Measurements from ENCODE around the gene LMNA.

Gene LMNA

DNA sequence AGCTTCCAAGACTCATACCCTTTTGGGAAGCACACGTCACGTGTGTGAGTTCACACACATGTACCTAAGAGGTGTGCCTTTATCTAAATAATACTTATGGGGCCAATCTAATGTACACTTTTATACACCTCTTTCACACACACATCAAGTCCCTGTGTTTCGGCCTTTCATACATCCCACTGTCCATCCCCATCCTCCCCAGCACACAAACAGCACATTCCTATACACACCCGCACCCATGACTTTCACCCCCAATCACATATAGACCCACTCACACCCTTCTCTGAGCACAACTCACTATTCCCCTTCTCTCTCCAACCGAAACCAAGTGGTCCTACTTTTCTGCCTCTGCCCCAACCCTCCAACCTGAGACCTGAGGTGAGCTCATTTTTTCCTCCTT is 35.8 kb upstream of the LMNA start:
- H3K9me3 Mint-ChIP-seq, result no peaks in the 10 kb centered on the region
- DNase-seq (no peak), ATAC-seq (no peak)
- no peak overlapping the region for H3K27ac Mint-ChIP-seq
- H3K4me1 Mint-ChIP-seq, result peaks cover 8% of the 10 kb centered on the region
- H3K27me3 Mint-ChIP-seq, result peaks cover 28% of the 10 kb centered on the region
- H3K4me3 Mint-ChIP-seq, result no peak overlapping the region

GRCh38 chr1:156079762-156080161 is 34.7 kb upstream of the LMNA start:
- ATAC-seq (no peak), DNase-seq (no peak)
- Mint-ChIP-seq H3K27me3 (peaks cover 38% of the 10 kb centered on the region), H3K9me3 (no peaks in the 10 kb centered on the region), H3K4me1 (peaks cover 8% of the 10 kb centered on the region), H3K4me3 (no peak overlapping the region), H3K27ac (no peak overlapping the region)

GRCh38 chr1:156080241-156080862 is 34.2 kb upstream of the LMNA start:
- H3K4me3 Mint-ChIP-seq, result no peak overlapping the region
- peaks cover 8% of the 10 kb centered on the region for H3K4me1 Mint-ChIP-seq
- H3K27ac Mint-ChIP-seq, result no peak overlapping the region
- no peak for ATAC-seq
- no peaks in the 10 kb centered on the region for H3K9me3 Mint-ChIP-seq
- H3K27me3 Mint-ChIP-seq, result peaks cover 44% of the 10 kb centered on the region
- DNase-seq, result no peak

DNA sequence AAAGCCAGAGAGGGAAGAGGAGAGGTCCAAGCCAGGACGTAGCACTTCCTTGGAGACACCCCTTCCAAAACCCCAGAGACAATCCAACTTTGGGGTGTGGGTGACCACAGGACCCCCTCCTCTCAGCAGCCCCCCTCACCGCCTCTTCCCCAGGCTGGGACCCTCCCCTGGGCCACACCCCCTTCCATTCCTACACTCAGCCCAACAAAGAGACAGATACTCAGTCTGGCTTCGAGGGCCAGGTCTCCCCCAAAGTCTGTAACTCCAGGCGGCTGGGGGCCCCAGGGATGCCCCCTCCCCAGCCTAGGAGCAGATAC is 33.7 kb upstream of the LMNA start:
- H3K4me1 Mint-ChIP-seq, result peaks cover 8% of the 10 kb centered on the region
- ATAC-seq (no peak), DNase-seq (no peak)
- H3K27ac Mint-ChIP-seq, result no peak overlapping the region
- H3K27me3 Mint-ChIP-seq, result peaks cover 49% of the 10 kb centered on the region
- no peaks in the 10 kb centered on the region for H3K9me3 Mint-ChIP-seq
- H3K4me3 Mint-ChIP-seq, result peak overlapping the region; percentile 60 to 64

DNA sequence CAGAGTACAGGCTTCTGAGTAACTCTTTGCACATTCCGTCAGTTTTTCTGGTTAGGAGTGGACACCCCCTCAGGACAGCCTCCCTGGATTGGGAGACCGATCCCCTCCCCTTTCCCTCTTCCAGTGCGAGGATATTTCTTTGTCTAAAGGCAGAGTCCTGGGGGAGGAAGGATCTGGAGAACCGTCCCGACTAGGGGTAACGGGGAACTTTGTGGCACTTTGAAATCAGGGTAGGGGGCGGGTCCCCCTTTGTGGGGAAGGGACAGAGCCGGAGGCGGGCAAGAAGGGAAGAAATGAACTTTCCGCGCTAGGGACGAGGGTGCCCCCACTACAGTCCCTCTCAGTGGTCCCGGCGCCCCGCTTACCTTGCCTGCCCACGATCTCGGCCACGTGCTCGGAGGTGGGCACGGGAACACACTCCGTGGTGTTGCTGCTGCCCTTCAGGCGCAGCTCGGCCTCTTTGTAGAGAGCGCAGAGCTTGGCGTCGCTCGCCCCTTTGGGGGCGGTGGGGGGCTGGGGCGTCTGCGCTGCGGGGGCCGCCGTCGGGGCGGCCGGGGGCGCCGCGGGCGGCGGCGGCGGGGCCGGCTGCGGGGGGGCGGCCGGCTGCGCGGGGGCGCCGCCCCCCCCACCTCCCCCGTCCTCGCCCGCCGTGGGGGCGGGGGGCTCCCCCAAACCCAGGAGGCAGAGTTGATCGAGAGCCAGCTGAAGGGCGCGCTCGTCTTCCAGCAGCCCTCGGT is 33.2 kb upstream of the LMNA start:
- Mint-ChIP-seq H3K9me3 (no peaks in the 10 kb centered on the region), H3K27me3 (peaks cover 54% of the 10 kb centered on the region), H3K4me1 (peaks cover 8% of the 10 kb centered on the region), H3K4me3 (peak overlapping the region; percentile 88), H3K27ac (peak overlapping the region in 1 of 2 donors; percentile 64)
- ATAC-seq, result peak; percentile 6
- DNase-seq, result no peak

- H3K27me3 Mint-ChIP-seq, result peaks cover 60% of the 10 kb centered on the region
- ATAC-seq (peak; percentile 7), DNase-seq (no peak)
- H3K9me3 Mint-ChIP-seq, result no peaks in the 10 kb centered on the region
- H3K27ac Mint-ChIP-seq, result peak overlapping the region in 1 of 2 donors; percentile 64
- H3K4me3 Mint-ChIP-seq, result peak overlapping the region; percentile 88
- peaks cover 8% of the 10 kb centered on the region for H3K4me1 Mint-ChIP-seq
Observed at GRCh38 chr1:156081917-156082308, 32.6 kb upstream of the LMNA start.

- peaks cover 66% of the 10 kb centered on the region for H3K27me3 Mint-ChIP-seq
- H3K27ac Mint-ChIP-seq, result peak within 1 kb of the TSS; percentile 64 to 74
Observed at GRCh38 chr1:156082309-156083091, 32.0 kb upstream of the LMNA start, which contains the start of gene MEX3A. Gene MEX3A, minus strand, starts transcription at chr1:156082465. Its CDS starts 467 bp downstream, at chr1:156081998.

DNA sequence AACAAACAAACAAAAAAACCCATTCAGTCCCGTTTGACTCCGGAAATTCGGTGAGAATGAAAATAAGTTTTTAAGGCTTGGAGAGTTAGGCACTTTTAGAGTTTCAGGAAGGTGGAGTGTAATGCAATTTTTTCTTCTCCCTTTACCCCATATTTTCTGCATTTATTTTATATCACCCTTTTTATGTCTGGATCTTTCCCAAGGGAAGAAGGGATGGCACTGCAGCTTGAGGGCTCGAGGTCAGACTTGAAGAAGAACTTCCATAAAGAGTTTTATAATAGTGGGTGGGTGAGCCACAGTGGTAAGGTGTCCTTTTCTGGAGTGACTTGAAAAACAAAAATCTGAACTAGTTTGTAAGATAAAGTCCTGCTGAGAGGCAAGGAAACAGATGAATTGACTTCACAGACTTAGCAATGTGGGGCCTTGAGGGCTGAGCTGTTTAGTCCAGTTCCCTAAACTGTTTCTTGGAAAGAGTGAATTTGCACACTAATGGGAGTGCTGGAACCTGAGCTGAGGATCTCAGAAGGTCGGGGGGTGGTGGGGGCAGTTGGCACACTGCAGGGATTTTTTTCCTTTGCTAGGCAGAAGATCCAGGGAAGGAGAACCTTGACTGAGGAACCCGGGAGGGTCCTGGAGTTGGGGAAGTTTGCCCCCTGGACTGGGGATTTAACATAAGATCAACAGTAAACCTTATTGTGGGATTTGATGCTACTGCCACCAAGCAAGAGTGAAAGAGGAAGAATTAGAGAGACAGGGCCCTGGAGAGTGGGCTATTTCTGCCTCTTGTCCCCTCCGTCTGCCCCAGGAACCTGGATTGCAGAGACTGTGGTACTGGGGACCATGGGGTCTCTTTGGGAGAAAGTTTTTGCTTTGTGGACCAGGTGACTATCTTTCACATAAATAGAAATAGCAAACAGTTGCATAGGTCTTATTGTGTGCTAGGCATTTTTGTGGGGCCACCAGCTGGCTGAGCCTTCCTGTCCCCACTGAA is 30.4 kb upstream of the LMNA start:
- Mint-ChIP-seq H3K27me3 (peaks cover 68% of the 10 kb centered on the region), H3K4me3 (no peak overlapping the region)

More at GRCh38 chr1:156082309-156083091, 32.0 kb upstream of the LMNA start, which contains the start of gene MEX3A:
- Mint-ChIP-seq H3K4me3 (peak within 1 kb of the TSS; percentile 88), H3K9me3 (no peaks in the 10 kb centered on the region), H3K4me1 (peaks cover 8% of the 10 kb centered on the region)
- peak; percentile 52 to 57 for DNase-seq
- ATAC-seq, result peak; percentile 82

DNA sequence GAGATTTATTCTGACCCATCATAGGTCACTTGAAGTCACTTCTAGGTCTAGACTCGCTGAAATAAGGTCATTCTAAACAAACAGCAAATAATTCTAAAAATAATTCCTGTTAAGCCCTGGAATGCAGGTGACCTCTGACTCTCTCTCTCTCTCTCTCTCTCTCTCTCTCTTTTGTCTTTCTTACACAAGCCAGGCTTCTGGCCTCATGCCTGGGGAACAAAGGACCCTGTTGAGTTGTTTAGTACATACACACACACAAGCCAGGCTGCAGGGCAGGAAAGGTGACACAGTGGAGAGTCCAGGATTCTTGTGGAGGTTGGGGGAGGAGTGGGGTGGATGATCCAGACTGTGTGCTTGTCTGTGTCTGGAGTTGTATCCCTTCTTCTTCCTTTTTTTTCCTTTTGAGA is 28.3 kb upstream of the LMNA start:
- Mint-ChIP-seq H3K9me3 (no peaks in the 10 kb centered on the region), H3K4me3 (no peak overlapping the region), H3K4me1 (peaks cover 17% of the 10 kb centered on the region), H3K27me3 (peaks cover 76% of the 10 kb centered on the region), H3K27ac (no peak overlapping the region)
- no peak for DNase-seq
- ATAC-seq, result no peak

More for the DNA sequence above, 30.4 kb upstream of the LMNA start:
- Mint-ChIP-seq H3K4me1 (peaks cover 8% of the 10 kb centered on the region), H3K9me3 (no peaks in the 10 kb centered on the region), H3K27ac (no peak overlapping the region)
- DNase-seq (no peak), ATAC-seq (no peak)

DNA sequence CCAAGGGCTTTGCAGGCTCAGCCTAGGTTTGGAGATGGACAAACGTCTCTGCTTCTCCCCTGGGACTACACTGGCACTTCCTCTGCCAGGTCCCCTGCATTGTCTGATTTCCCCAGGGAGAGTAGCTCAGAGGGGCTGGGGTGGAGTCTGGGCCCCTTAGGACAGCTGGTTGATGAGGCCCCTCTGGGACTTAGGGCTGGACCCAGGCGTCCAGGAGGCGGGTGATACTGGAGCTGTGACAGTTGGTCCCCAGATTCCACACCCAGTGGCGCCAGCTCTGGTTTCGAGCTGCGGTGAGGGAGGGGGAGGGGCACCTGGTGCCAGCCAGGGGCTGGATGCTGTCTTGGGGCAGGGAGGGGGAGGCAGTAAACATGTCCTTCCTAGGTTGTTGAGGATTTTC is 24.8 kb upstream of the LMNA start:
- no peak for DNase-seq
- peaks cover 68% of the 10 kb centered on the region for H3K27me3 Mint-ChIP-seq
- H3K27ac Mint-ChIP-seq, result no peak overlapping the region
- no peak overlapping the region for H3K4me3 Mint-ChIP-seq
- no peak for ATAC-seq
- peaks cover 14% of the 10 kb centered on the region for H3K4me1 Mint-ChIP-seq
- H3K9me3 Mint-ChIP-seq, result no peaks in the 10 kb centered on the region

- no peak for DNase-seq
- no peak overlapping the region for H3K27ac Mint-ChIP-seq
- ATAC-seq, result no peak
- no peak overlapping the region for H3K4me3 Mint-ChIP-seq
- peaks cover 63% of the 10 kb centered on the region for H3K27me3 Mint-ChIP-seq
- H3K9me3 Mint-ChIP-seq, result no peaks in the 10 kb centered on the region
- H3K4me1 Mint-ChIP-seq, result peaks cover 15% of the 10 kb centered on the region
Observed at GRCh38 chr1:156090138-156090839, 24.2 kb upstream of the LMNA start.

DNA sequence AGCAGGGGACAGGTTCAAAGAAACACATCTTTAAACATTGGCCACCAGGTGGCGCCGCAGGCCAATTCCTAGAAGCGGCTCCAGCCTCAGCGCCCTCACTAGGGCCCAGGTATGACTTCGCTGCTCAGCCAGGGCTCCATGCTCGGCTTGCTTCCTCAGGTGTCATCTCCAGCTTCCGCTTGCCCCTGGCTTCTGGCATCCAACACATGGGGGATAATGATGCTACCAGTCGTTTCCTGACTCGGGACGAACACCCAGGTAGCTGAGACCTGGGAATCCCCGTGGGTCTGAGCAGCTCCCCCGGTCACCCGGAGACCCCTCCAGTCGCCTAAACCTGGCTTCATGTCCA is 23.7 kb upstream of the LMNA start:
- Mint-ChIP-seq H3K4me1 (peaks cover 20% of the 10 kb centered on the region), H3K27ac (no peak overlapping the region), H3K9me3 (no peaks in the 10 kb centered on the region), H3K27me3 (peaks cover 57% of the 10 kb centered on the region), H3K4me3 (no peak overlapping the region)
- ATAC-seq, result peak; percentile 96
- DNase-seq, result peak; percentile 82 to 85

- H3K4me1 Mint-ChIP-seq, result peaks cover 28% of the 10 kb centered on the region
- ATAC-seq (no peak), DNase-seq (no peak)
- no peak overlapping the region for H3K4me3 Mint-ChIP-seq
- H3K27me3 Mint-ChIP-seq, result peaks cover 49% of the 10 kb centered on the region
- H3K9me3 Mint-ChIP-seq, result no peaks in the 10 kb centered on the region
- no peak overlapping the region for H3K27ac Mint-ChIP-seq
Observed at GRCh38 chr1:156091610-156092009, 22.9 kb upstream of the LMNA start.

GRCh38 chr1:156095906-156096508 is 18.5 kb upstream of the LMNA start:
- peak overlapping the region; percentile 60 to 78 for H3K4me3 Mint-ChIP-seq
- H3K27me3 Mint-ChIP-seq, result peaks cover 28% of the 10 kb centered on the region
- no peaks in the 10 kb centered on the region for H3K9me3 Mint-ChIP-seq
- peaks cover 61% of the 10 kb centered on the region for H3K4me1 Mint-ChIP-seq
- ATAC-seq, result no peak
- no peak for DNase-seq
- peak overlapping the region in 1 of 2 donors; percentile 4 for H3K27ac Mint-ChIP-seq

Data from stimulated activated naive CD8-positive, alpha-beta T cell treated with anti-CD3 and anti-CD28 coated beads, Interleukin-15, amount 100 ng/mL, for 72 hours (primary cell).